Lung (tissue), 13 donors: ENCODE measurements around the gene KIFC3. TPM values are rescaled to one million over a fixed set of nuclear protein-coding genes. Genes with fewer than 3 reads are reported as not detected.
A peak's percentile ranks its signal among the peaks of the same experiment; 100 is the strongest.

Experiments
- ATAC-seq: fragments of 200-7000 bp; cut with Tn5 transposase; one replicate; pipeline ENCODE4 v1.9.1; 2020; ENCODE audit warnings: moderate number of reproducible peaks; ENCODE audit not compliant: insufficient read depth, low FRiP score
- DNase-seq, 3 donors: peaks; one replicate each; pipeline ENCODE4 v3.0.0-alpha.2; 2013 to 2017
- H3K27ac ChIP-seq, 2 donors: one replicate each; pipeline ENCODE4 v1.5.1; 2013; ENCODE audit warnings: mild to moderate bottlenecking in 2 of 2, moderate library complexity in 2 of 2, control low read depth in 1 of 2, inconsistent platforms in 1 of 2, low read depth in 1 of 2, low read length in 1 of 2
- H3K27me3 ChIP-seq, 3 donors: one replicate each; pipeline ENCODE4 v1.5.1; 2013; ENCODE audit warnings: low read length in 2 of 3; ENCODE audit not compliant: control insufficient read depth in 3 of 3, insufficient read depth in 3 of 3
- H3K36me3 ChIP-seq, 4 donors: one replicate each; pipeline ENCODE4 v1.5.1; 2013; ENCODE audit warnings: low read length in 4 of 4, mild to moderate bottlenecking in 1 of 4, moderate library complexity in 1 of 4; ENCODE audit not compliant: control insufficient read depth in 4 of 4, insufficient read depth in 4 of 4
- H3K4me1 ChIP-seq, 5 donors: one replicate each; pipeline ENCODE4 v1.5.1; 2013; ENCODE audit warnings: low read length in 5 of 5, mild to moderate bottlenecking in 2 of 5, moderate library complexity in 1 of 5; ENCODE audit not compliant: control insufficient read depth in 5 of 5, insufficient read depth in 5 of 5
- H3K4me3 ChIP-seq: one replicate; pipeline ENCODE4 v1.5.1; 2013; ENCODE audit warnings: mild to moderate bottlenecking, control low read depth, moderate library complexity
- H3K9ac ChIP-seq, 2 donors: one replicate each; pipeline ENCODE4 v1.5.1; 2013; ENCODE audit warnings: low read length in 2 of 2, control low read depth in 1 of 2; ENCODE audit not compliant: insufficient read depth in 1 of 2
- H3K9me3 ChIP-seq, 4 donors: one replicate each; pipeline ENCODE4 v1.5.1; 2013; ENCODE audit warnings: low read length in 3 of 4, mild to moderate bottlenecking in 1 of 4, moderate library complexity in 1 of 4; ENCODE audit not compliant: control insufficient read depth in 4 of 4, insufficient read depth in 3 of 4
- WGBS, 2 donors: extraction: QIAGEN DNeasy Blood & Tissue Kit; methylation state at CpG; one replicate each; pipeline ENCODE4 v1.1.7; 2013; 5-methylcytosine and 5-hydroxymethylcytosine counted together
- polyA plus RNA-seq, 2 donors: library from polyadenylated mRNA; stranded (reverse); fragments of 200-250 nt; gene quantifications; one replicate each; pipeline ENCODE4 v1.2.1, GENCODE V29; 2013
- small RNA-seq: library from RNA; depleted of rRNA; stranded (forward); fragments of <200 nt; gene quantifications from one replicate; pipeline ENCODE3, GENCODE V24; 2014; ENCODE audit warnings: low replicate concordance
- total RNA-seq, 2 donors: library from RNA; depleted of rRNA in 1 of 2; stranded (reverse); fragments of >200 nt in 1 of 2; gene quantifications; one replicate each; pipeline ENCODE4 v1.2.1, GENCODE V29; 2014 to 2021
- TF ChIP-seq, protein P1 (sequence below): IDR thresholded peaks from 2 replicates; pipeline ENCODE4 v1.5.1; 2012; ENCODE audit warnings: mild to moderate bottlenecking; ENCODE audit errors: control extremely low read depth, extremely low read depth
- donor health status: control.
- donor health status: control.
- donor health status: Bipolar disorder and iron deficiency.
- donor health status: healthy.
- donor health status: DM: yes; HTN: yes; CAD: no.

The KIFC3 gene
- total and polyA plus RNA-seq, 4 donors: 65.9 to 137 (median 89.5) TPM

DNA sequence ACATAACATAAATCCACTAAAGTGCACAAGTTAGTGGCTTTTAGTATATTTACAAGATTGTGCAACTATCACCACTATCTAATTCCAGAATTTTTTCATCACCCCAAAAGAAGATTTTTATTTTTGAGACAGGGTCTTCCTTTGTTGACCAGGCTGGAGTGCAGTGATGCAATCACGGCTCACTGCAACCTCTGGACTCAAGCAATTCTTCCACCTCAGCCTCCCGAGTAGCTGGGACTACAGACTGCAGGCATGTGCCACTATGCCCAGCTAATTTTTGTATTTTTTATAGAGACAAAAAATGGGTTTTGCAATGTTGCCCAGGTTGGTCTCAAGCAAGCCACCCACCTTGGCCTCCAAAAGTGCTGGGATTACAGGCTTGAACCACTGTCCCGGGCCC, 92.6 kb downstream of the KIFC3 start:
- peaks cover 0 to 5% (median 0%) of the 10 kb centered on the region in 3 donors for H3K27me3 ChIP-seq
- H3K4me1 ChIP-seq: peaks cover 0 to 5% (median 0%) of the 10 kb centered on the region in 5 donors
- WGBS, 2 donors: 74 to 91% methylated on average over 3 of the region's 3 CpGs
- DNase-seq (peak in 1 of 3 donors; percentile 6), ATAC-seq (no peak)
- H3K4me3 ChIP-seq: no peak overlapping the region
- TF ChIP-seq, protein P1, sequence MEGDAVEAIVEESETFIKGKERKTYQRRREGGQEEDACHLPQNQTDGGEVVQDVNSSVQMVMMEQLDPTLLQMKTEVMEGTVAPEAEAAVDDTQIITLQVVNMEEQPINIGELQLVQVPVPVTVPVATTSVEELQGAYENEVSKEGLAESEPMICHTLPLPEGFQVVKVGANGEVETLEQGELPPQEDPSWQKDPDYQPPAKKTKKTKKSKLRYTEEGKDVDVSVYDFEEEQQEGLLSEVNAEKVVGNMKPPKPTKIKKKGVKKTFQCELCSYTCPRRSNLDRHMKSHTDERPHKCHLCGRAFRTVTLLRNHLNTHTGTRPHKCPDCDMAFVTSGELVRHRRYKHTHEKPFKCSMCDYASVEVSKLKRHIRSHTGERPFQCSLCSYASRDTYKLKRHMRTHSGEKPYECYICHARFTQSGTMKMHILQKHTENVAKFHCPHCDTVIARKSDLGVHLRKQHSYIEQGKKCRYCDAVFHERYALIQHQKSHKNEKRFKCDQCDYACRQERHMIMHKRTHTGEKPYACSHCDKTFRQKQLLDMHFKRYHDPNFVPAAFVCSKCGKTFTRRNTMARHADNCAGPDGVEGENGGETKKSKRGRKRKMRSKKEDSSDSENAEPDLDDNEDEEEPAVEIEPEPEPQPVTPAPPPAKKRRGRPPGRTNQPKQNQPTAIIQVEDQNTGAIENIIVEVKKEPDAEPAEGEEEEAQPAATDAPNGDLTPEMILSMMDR: no peak
- no peaks in the 10 kb centered on the region for H3K36me3 ChIP-seq
- no peaks in the 10 kb centered on the region for H3K9me3 ChIP-seq
- H3K27ac ChIP-seq: no peak overlapping the region
- no peak overlapping the region for H3K9ac ChIP-seq

Small RNA genes within 50 kb of the gene (small RNA-seq; reads per million reads assigned to genes)
- gene MIR6772 (0.19 reads per million, percentile 7 among the genes with 10 or more reads in this experiment), gene RNU6-20P (not detected)

Other genes starting within 250 kb of the KIFC3 start
- gene ADGRG1, start 173.9 kb downstream of the KIFC3 start, total RNA-seq: 10 to 100 TPM in 1 of 2 donors, 1 to 10 TPM in 1; 8.8 to 74.4 TPM
- 10 to 100 TPM; 18.9 to 37.2 TPM for gene ADGRG1, start 173.9 kb downstream of the KIFC3 start, polyA plus RNA-seq
- gene ADGRG3, start 134.2 kb downstream of the KIFC3 start, total RNA-seq: 10 to 100 TPM in 1 of 2 donors, 1 to 10 TPM in 1; 3.9 to 14.8 TPM
- 10 to 100 TPM in 1 of 2 donors, 1 to 10 TPM in 1; 1.8 to 66.2 TPM for gene ADGRG3, start 134.2 kb downstream of the KIFC3 start, polyA plus RNA-seq
- 10 to 100 TPM in 1 of 2 donors, 1 to 10 TPM in 1; 8.6 to 10.9 TPM for gene DRC7, start 107.7 kb downstream of the KIFC3 start, total RNA-seq
- gene DRC7, start 107.7 kb downstream of the KIFC3 start, polyA plus RNA-seq: 1 to 10 TPM; 2.5 to 4.2 TPM
- 10 to 100 TPM; 14.9 to 39.3 TPM for gene KATNB1, start 66.7 kb downstream of the KIFC3 start, total RNA-seq
- gene KATNB1, start 66.7 kb downstream of the KIFC3 start, polyA plus RNA-seq: 10 to 100 TPM; 15.2 to 25.0 TPM
- under 1 TPM; 0.14 to 0.43 TPM for gene CNGB1, start 168.6 kb upstream of the KIFC3 start, total RNA-seq
- gene CNGB1, start 168.6 kb upstream of the KIFC3 start, polyA plus RNA-seq: under 1 TPM; 0.18 to 0.21 TPM
- gene ZNF319, start 198.2 kb upstream of the KIFC3 start, total RNA-seq: 10 to 100 TPM in 1 of 2 donors, 1 to 10 TPM in 1; 6.0 to 15.3 TPM
- 10 to 100 TPM in 1 of 2 donors, 1 to 10 TPM in 1; 6.2 to 13.0 TPM for gene ZNF319, start 198.2 kb upstream of the KIFC3 start, polyA plus RNA-seq
- 10 to 100 TPM; 14.7 to 54.8 TPM for gene USB1, start 198.9 kb upstream of the KIFC3 start, total RNA-seq
- gene USB1, start 198.9 kb upstream of the KIFC3 start, polyA plus RNA-seq: 10 to 100 TPM; 22.7 to 72.7 TPM
- 10 to 100 TPM; 35.3 to 44.5 TPM for gene MMP15, start 223.3 kb upstream of the KIFC3 start, total RNA-seq
- 10 to 100 TPM; 19.5 to 23.6 TPM for gene MMP15, start 223.3 kb upstream of the KIFC3 start, polyA plus RNA-seq